ENCODE measurements around the gene CADM1. TPM values are rescaled to one million over a fixed set of nuclear protein-coding genes. Genes with fewer than 3 reads are reported as not detected.

CADM1 gene
- total RNA-seq, 1 experiment from 2014 or later, result 1.1 TPM

GRCh38 chr11:115222863-115223530, 281.2 kb downstream of the CADM1 start:
- H3K27me3 ChIP-seq (ENCODE audit: low read length), result no peaks in the 10 kb centered on the region
- no peak overlapping the region for H3K4me3 ChIP-seq (ENCODE audit: low read length)
- no peak overlapping the region for H3K4me2 ChIP-seq (ENCODE audit: low read length)
- no peak for DNase-seq
- BruUV-seq (replicated peaks), result no TSS peak
- ATAC-seq, result no peak
- no peak overlapping the region for H2AFZ ChIP-seq (ENCODE audit: low read length)
- POLR2A ChIA-PET (ENCODE audit: unreplicated experiment), result no interaction called here
- no peaks in the 10 kb centered on the region for H3F3A ChIP-seq (ENCODE audit: low read length, unreplicated experiment)
- H4K20me1 ChIP-seq (ENCODE audit: low read length), result no peaks in the 10 kb centered on the region
- CTCF ChIA-PET, result no interaction called here
- intact Hi-C loops (cut with micrococcal nuclease), result no loop called here
- no peak for TF ChIP-seq EZH2 (IDR thresholded peaks at IDR 0.05; ENCODE audit: low read length, unreplicated experiment)
- H3K9me2 ChIP-seq (replicated peaks; ENCODE audit: low read length), result no peaks in the 10 kb centered on the region
- no peaks in the 10 kb centered on the region for H3K36me3 ChIP-seq (ENCODE audit: low read depth, low read length)
- H3K4me1 ChIP-seq (ENCODE audit: insufficient read depth, low read length), result no peaks in the 10 kb centered on the region
- H3K27ac ChIP-seq (ENCODE audit: low read length), result no peak overlapping the region
- no peaks in the 10 kb centered on the region for H3K9me3 ChIP-seq (ENCODE audit: low read length)
- H3K9ac ChIP-seq (ENCODE audit: low read length), result no peak overlapping the region
- no peaks in the 10 kb centered on the region for H3K79me2 ChIP-seq (ENCODE audit: low read length)

DNA sequence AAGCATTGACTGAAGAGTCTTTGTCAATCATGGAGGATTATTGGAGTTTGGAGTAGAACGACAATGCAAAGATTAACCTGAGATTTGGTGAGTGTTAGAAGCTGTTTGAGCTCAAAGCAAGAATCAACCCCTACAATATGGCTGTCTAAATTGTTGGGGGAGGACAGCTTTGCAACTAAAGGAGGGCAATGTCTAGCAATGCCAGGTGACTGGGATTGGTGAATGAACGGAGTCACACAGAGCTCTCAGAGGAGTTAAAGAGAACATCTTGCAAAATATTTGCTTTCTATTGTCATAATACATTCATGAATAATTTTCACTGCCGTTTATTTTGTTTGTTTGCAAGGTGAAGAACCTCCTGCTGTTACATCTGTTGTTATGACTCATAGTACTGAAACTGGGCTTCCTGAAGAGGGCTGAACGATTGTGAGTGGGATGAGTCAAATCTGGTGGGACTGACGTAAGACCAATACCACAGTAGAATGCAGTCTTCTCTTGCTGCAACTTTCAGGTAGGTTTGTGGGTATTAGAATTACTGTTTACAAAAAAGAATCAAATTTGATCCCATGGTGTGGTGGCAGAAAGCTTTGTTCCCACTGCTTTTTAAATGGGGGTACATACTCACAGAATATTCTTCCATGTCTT, 281.9 kb downstream of the CADM1 start:
- Histone ChIP-seq H3F3A (ENCODE audit: low read length, unreplicated experiment) (no peaks in the 10 kb centered on the region), H2AFZ (ENCODE audit: low read length) (no peak overlapping the region), H3K4me2 (ENCODE audit: low read length) (no peak overlapping the region), H3K79me2 (ENCODE audit: low read length) (no peaks in the 10 kb centered on the region), H3K4me3 (ENCODE audit: low read length) (no peak overlapping the region), H3K9ac (ENCODE audit: low read length) (no peak overlapping the region), H3K27ac (ENCODE audit: low read length) (no peak overlapping the region), H3K9me3 (ENCODE audit: low read length) (no peaks in the 10 kb centered on the region), H4K20me1 (ENCODE audit: low read length) (no peaks in the 10 kb centered on the region), H3K27me3 (ENCODE audit: low read length) (no peaks in the 10 kb centered on the region), H3K36me3 (ENCODE audit: low read depth, low read length) (no peaks in the 10 kb centered on the region), H3K9me2 (replicated peaks; ENCODE audit: low read length) (no peaks in the 10 kb centered on the region), H3K4me1 (ENCODE audit: insufficient read depth, low read length) (no peaks in the 10 kb centered on the region)
- CTCF ChIA-PET, result no interaction called here
- DNase-seq, result peak; percentile 44
- POLR2A ChIA-PET (ENCODE audit: unreplicated experiment), result no interaction called here
- TF ChIP-seq EZH2 (IDR thresholded peaks at IDR 0.05; ENCODE audit: low read length, unreplicated experiment) (no peak), EZH2phosphoT487 (IDR thresholded peaks at IDR 0.05; ENCODE audit: borderline replicate concordance, low read length) (no peak)
- TF ChIP-seq, protein P1, sequence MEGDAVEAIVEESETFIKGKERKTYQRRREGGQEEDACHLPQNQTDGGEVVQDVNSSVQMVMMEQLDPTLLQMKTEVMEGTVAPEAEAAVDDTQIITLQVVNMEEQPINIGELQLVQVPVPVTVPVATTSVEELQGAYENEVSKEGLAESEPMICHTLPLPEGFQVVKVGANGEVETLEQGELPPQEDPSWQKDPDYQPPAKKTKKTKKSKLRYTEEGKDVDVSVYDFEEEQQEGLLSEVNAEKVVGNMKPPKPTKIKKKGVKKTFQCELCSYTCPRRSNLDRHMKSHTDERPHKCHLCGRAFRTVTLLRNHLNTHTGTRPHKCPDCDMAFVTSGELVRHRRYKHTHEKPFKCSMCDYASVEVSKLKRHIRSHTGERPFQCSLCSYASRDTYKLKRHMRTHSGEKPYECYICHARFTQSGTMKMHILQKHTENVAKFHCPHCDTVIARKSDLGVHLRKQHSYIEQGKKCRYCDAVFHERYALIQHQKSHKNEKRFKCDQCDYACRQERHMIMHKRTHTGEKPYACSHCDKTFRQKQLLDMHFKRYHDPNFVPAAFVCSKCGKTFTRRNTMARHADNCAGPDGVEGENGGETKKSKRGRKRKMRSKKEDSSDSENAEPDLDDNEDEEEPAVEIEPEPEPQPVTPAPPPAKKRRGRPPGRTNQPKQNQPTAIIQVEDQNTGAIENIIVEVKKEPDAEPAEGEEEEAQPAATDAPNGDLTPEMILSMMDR (conservative IDR thresholded peaks at IDR 0.05; ENCODE audit: low read depth, low read length), result no peak
- ATAC-seq, result no peak
- intact Hi-C loops (cut with micrococcal nuclease), result no loop called here
- BruUV-seq (replicated peaks), result no TSS peak

GRCh38 chr11:115221461-115222069, 282.6 kb downstream of the CADM1 start:
- Histone ChIP-seq H2AFZ (ENCODE audit: low read length) (no peak overlapping the region), H3K36me3 (ENCODE audit: low read depth, low read length) (no peaks in the 10 kb centered on the region), H3K4me2 (ENCODE audit: low read length) (no peak overlapping the region), H3F3A (ENCODE audit: low read length, unreplicated experiment) (no peaks in the 10 kb centered on the region), H3K79me2 (ENCODE audit: low read length) (no peaks in the 10 kb centered on the region), H4K20me1 (ENCODE audit: low read length) (no peaks in the 10 kb centered on the region), H3K27me3 (ENCODE audit: low read length) (no peaks in the 10 kb centered on the region), H3K9me3 (ENCODE audit: low read length) (no peaks in the 10 kb centered on the region), H3K4me3 (ENCODE audit: low read length) (no peak overlapping the region), H3K4me1 (ENCODE audit: insufficient read depth, low read length) (no peaks in the 10 kb centered on the region), H3K9ac (ENCODE audit: low read length) (no peak overlapping the region), H3K27ac (ENCODE audit: low read length) (no peak overlapping the region), H3K9me2 (replicated peaks; ENCODE audit: low read length) (no peaks in the 10 kb centered on the region)
- ATAC-seq, result no peak
- TF ChIP-seq EZH2 (IDR thresholded peaks at IDR 0.05; ENCODE audit: low read length, unreplicated experiment) (no peak), EZH2phosphoT487 (IDR thresholded peaks at IDR 0.05; ENCODE audit: borderline replicate concordance, low read length) (no peak)
- TF ChIP-seq, protein P1 (conservative IDR thresholded peaks at IDR 0.05; ENCODE audit: low read depth, low read length), result no peak
- BruUV-seq (replicated peaks), result no TSS peak
- intact Hi-C loops (cut with micrococcal nuclease), result no loop called here
- ChIA-PET CTCF (no interaction called here), POLR2A (ENCODE audit: unreplicated experiment) (no interaction called here)
- no peak for DNase-seq
